NCI-H1694 (cell line): ENCODE measurements around the gene FYN.
"Not testable (repeated sequence)": the region's sequence is repeated elsewhere in the genome, so short reads cannot be mapped to it uniquely, and the experiment has no call there.

ENCODE experiments used
- DNase-seq: peaks from one replicate; lab custom pipeline; 2025; lab: John Stamatoyannopoulos, UW

FYN gene

DNA sequence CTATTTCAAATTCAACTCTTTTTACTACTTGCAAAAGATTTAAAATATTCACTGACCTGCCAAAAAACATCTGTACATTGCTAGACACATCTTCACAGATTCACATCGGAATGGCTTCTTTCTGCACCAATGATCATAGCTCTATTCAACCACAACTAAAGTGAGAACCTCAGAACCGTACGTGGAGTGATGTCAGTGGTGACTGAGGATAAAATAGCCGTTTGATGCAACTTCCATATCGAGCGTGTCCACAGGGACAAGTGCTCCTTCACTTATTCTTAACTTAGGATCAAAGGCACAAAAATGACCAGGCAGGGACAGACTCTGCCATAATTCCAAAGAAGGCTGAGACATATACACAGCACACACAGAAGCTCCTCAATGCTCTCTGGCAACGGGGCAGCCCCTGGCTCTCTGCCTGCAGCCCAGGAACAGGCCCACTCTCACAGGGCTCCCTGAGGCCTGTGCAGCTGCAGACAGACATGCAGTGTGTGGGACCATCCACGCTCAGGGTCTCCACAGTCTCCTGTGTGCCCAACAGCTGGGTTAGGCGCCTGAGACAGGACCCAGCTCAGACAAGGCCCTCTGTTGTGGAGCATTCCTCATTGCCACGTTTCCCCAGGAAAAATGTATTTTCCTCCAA lies 22.8 kb downstream of the FYN start:
- no peak for DNase-seq

DNA sequence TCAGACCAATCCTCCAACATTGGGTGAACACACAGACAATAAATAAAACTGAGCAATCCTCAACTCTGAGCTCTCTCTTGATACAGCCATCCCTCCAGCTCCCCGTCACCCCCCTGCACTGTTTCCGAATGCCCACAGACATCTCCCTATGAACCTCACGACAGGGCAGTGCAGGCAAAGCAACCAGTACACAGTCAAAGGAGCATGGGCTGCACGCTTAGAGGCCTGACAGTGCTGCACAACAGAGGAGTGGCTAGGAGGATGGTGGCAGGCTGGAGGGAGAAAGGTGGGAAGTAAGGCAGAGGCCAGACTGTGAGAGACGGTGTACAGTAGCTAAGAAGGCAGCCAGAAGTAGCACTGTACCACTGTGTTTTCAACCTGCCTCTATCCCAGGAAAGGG lies 24.0 kb downstream of the FYN start:
- no peak for DNase-seq

DNA sequence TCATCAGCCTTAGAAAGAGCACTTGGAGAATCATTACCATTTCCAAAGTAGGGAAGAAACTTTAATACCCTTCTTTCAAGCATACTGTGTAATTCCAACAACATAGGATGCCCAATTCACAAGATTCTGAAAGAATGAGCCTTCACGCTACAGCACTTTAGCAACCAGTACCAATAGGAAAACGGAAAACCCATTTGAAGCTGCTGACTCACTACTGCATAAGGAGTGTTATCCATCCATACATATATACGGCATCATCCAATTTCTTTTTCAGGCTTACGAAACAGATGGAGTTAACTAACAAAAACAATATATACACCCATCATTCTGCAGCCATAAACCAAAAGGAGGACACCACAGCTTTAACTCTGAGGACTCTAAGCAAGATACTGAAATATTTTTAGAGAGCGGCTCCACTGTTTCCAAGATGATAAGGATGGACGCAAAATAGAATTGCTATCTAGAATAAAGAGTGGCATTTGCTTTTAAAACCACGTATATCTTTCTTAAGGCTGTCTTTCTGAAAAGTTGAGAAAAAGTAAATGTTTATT lies 24.9 kb downstream of the FYN start:
- no peak for DNase-seq

GRCh38 chr6:111846492-111847409 lies 26.5 kb downstream of the FYN start:
- no peak for DNase-seq

- no peak for DNase-seq
Measured at GRCh38 chr6:111846066-111846465, 27.2 kb downstream of the FYN start.

DNA sequence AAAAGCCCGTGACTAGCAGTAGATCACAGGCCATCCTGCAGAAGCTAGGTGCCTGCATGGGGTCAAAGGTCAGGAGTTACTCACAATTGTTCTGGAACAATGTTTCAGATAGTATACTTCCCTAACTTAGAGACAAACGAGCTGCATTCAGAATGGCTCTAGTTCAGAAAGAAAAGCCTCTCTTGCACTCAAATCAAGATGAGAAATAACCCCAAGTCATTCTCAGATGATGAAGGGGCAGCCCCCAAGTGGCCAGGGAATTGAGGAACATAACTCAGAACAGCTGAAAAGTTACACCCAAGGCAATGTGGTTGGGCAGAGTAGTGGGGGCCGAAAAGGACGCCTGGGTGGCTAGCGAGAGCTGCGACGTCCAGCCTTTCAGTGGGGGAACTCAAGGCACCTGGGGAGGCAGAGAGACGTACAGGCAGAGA lies 27.8 kb downstream of the FYN start:
- DNase-seq: no peak

DNA sequence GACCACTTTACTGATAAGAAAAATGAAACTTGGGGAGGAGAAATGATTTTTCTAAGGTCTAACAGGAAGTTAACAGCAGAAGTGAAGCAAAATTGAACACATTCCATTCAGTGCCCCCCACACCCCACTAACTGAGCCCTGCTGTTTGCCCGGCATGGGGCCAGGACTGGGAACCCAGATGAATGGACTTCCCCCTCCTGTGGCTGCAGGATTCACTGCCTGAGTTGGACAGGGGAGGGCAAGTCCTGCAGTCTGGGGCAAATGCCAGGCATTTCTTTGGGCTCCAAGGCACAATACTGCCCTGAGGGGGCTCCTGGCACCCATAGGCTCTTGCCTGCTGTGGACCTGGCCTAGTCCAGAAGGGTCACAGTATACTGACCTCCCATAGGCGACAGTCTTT lies 28.3 kb downstream of the FYN start:
- no peak for DNase-seq

DNA sequence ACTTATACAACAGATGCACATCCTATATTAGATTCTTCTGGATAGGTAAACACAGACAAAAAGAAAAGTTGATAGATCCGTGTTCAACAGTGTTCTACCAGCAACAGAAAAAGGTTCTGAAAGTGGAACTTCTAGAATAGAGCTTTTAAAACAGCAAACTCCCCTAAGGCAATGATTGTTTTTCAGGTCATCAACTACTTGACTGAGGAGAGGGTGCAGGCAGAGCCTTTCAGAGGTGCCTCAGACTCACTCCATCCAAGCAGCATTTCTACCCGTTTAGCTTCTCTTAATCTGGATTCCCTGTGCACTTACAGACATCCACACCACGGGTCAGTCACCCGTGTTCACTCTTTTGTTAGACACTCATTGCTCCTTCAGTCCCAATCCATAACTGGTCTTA lies 28.9 kb downstream of the FYN start:
- DNase-seq: no peak

DNA sequence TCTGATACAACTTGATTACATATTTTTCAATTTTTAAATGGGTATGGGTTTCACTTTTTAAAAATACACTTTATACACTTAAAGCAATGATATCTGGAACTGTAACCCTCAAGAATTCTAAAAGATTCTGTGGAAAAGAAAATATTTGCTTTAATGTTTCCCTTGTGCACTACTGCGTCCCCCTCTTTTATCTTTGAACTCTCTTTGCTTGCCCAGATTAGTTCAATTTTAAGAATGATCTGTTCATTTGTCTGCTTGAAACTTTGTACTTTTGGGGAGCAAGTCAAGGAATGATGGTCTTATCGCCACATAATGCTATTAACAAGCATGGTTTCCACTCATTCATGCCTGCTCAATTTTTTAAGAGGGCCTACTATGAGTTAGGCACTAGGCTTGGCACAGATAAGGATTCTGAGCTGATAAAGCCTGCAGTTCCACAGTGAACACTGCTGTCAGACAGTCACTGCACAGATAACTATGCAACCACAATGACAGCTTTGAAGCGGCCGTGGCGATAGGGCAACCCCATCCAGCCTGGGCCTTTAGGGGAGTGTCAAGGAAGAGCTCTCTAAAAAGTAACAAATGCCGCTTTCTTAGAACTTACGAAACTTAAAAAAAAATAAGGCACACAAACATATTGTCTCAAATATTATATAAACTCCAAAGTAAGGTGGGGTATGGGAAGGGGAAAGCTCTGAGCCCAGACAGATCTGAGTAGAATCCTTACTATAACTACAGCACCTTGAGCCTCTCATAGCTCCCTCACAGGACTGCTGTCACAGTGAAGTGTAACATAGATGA lies 29.7 kb downstream of the FYN start:
- DNase-seq: no peak

DNA sequence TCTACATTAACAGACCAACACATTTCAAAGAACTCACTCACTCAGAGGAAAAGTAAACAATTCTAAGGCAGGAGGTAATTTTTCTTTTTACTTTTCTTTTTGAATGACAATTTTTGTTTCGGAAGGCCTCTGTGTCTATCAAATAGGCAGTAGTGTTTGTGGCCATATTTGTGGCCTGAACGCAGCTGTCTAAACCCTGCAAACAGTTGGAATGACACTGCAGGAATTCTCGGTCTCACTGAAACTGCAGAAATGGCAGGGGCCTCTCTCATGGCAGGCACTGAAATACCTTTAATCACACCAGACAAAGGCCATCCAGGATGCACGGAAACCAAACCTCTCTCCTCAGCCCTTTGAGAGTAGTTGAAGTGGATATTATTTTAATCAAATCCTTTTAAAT lies 30.4 kb downstream of the FYN start:
- DNase-seq: no peak

GRCh38 chr6:111842271-111842822 lies 30.9 kb downstream of the FYN start:
- DNase-seq: no peak

DNA sequence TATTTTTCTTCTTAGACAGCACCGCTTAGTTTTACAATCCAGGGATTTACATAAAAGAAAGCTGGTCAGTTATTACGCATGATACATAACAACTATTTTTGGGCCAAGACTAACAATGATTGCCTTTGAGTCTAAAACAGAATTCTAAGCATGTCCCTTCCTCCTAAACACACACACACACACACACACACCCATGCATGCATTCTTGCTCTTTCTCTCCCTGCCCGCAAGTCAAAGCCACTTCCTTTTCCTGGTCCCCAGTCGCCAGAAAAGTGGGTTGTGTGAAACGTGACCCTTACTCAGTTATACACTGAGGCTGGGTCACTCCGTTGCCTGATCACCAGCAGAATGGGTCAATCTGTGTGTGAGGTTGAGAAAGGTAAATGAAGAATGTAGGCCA lies 31.4 kb downstream of the FYN start:
- DNase-seq: no peak

GRCh38 chr6:111840803-111841202 lies 32.4 kb downstream of the FYN start:
- DNase-seq: no peak

DNA sequence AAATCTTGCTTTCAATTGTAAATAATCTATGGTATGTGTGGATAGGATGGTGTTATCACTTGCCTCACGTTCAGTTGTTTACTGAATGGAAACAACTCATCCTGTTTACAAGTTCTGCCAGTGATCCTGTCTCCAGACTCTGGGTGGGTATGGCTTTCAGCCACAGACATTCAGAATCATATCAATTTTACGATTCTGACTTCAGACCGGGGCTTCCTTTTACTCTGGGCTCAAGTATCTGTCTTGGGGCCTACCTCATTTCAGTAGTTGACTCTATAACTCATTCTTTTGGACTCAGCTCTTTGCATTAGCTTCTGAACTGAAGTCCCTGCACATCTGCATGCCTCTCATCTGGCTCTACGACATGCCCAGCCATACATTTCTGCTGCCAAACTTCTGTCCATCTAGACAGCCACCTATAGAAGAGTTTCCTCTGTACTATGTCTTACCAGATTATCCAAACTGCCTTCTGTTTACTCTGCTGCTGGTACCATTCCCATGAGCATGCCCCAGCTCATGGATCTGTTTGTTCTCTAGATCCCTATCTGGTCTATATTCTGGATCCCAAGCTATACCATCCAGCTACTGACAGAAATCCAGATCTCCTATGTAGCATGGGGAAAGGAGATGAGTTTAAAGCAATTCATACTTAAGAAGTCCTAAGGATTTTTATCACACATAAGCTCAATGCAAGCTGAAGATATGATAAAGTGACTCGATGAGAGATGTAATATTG lies 34.3 kb downstream of the FYN start:
- no peak for DNase-seq

DNA sequence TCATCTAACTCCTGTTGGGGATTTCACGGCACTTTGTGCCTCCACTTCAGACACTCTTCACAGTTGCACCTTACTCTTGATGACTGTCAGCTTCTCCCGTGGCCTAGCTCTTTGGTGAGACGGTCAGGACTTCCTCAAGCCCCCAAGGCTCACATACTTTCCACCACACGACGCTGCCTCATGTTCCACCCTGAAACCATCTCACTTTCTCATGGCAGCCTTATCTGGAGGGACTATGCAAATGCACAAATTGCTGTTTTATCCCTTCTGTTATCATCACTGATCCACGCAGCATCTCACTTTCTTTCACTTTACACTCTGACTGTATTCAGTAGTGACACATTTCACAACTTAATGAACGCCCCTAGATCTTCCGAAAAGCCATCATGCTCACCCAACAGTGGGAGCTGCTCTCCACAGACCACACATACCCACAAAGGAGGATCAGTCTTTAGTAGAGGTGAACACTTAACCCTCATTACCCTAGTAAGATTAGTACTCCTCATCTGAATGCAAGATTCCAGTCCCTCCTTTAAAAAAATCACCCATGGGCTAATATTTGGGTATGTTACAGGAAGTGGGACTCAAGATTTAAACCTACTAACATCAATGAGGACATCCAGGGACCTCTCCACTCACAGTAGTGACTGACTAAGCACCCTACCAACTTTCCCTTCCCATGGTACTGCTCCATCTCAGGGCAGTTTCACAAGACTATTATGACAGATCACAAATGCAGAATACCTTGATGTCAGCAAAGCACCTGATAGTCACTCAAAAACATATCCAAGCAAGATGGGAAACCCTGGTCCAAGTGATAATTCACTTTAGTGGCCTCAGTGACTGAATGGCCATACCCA lies 35.4 kb downstream of the FYN start:
- no peak for DNase-seq

DNA sequence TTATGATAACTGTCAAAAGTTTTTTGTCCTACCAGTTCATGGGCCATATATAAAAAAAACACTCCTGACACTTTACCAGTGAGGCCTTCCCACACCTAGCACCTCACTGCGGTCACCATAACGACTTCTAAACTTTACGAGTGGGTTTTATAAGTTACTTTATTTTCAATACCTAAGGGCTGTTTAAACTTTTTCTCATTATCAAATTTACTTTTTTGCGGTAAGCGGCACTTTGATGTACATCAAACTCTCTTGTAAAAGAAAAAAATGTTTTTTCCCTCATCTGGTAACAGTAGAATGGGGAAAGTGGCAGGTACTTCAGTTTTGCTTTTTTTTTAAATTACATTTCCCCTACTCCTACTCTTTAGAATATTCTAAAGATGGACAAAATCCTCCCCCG lies 36.2 kb downstream of the FYN start:
- DNase-seq: no peak

GRCh38 chr6:111835807-111836206 lies 37.4 kb downstream of the FYN start:
- no peak for DNase-seq

GRCh38 chr6:111835398-111835797 lies 37.9 kb downstream of the FYN start:
- DNase-seq: not testable (repeated sequence)

GRCh38 chr6:111834356-111834755 lies 38.9 kb downstream of the FYN start:
- DNase-seq: no peak

DNA sequence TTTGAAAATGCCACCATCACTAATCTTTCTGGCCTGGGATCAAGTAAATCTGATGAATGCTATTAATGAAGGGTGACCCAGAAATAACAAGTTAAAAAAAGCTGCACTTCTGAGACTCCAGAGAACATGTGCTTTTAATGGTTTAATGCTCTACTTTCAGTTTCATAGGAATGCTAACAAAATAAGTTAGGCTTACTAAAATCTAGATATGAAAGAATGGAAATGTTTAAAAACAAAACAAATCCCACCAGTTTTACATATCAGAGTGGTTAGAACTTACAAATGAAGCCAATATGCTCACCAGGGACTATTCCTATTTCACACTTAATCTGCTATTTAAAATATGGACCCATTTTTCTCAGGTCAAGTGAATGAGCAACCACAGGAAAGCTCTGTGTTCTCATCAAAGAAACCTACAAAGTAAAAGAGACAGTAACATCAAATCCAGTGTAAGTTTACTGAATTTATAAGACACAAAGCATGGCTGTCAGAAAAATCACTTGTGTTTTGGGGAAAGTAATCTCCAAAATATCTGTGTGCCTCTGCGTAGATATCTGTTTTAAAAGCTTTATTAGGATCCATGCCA lies 40.3 kb downstream of the FYN start:
- DNase-seq: no peak
